ENCODE results near the gene B3GALT4. TPM values are rescaled to one million over a fixed set of nuclear protein-coding genes. Genes with fewer than 3 reads are reported as not detected.

The B3GALT4 gene
- total and polyA plus RNA-seq, 10 donors, result 11.5 to 31.6 (median 24.0) TPM

GRCh38 chr6:33294086-33294823, 17.3 kb downstream of the B3GALT4 start:
- 70 to 83% (median 76%) methylated on average over 10 of the region's 10 CpGs for WGBS, 5 donors
- DNase-seq, result no peak

GRCh38 chr6:33295621-33296369, 18.9 kb downstream of the B3GALT4 start:
- intact Hi-C loops (cut with DNase I; ENCODE audit: low total_unique reads), result no loop called here
- no peak overlapping the region for H3K4me3 ChIP-seq
- 77 to 93% (median 88%) methylated on average over 15 of the region's 15 CpGs for WGBS, 5 donors
- TF ChIP-seq POLR2A (IDR thresholded peaks at IDR 0.05), result no peak
- no peak for TF ChIP-seq CTCF (IDR thresholded peaks at IDR 0.05 in 8 of 11, conservative IDR thresholded peaks at IDR 0.05 in 3 of 11)
- no peak for TF ChIP-seq POLR2AphosphoS5 (IDR thresholded peaks at IDR 0.05)
- peaks cover 4 to 73% (median 58%) of the 10 kb centered on the region in 6 donors for H3K36me3 ChIP-seq
- no peaks in the 10 kb centered on the region for H3K9me3 ChIP-seq
- no peaks in the 10 kb centered on the region for H3K27me3 ChIP-seq (replicated peaks in 1 of 7)
- DNase-seq, result peak; percentile 78
- H3K4me1 ChIP-seq, result peaks cover 10 to 73% (median 46%) of the 10 kb centered on the region in 6 donors
- peak overlapping the region in 2 of 8 donors; percentile 94 to 99 for H3K27ac ChIP-seq

More at GRCh38 chr6:33294086-33294823, 17.3 kb downstream of the B3GALT4 start:
- intact Hi-C loops (cut with DNase I; ENCODE audit: low total_unique reads), result no loop called here
- Histone ChIP-seq H3K27me3 (replicated peaks in 1 of 7) (no peaks in the 10 kb centered on the region), H3K4me1 (peaks cover 14 to 72% (median 45%) of the 10 kb centered on the region in 6 donors), H3K4me3 (no peak overlapping the region), H3K9me3 (no peaks in the 10 kb centered on the region), H3K36me3 (peaks cover 4 to 71% (median 58%) of the 10 kb centered on the region in 6 donors), H3K27ac (peak overlapping the region in 2 of 8 donors; percentile 94 to 99)
- no peak for TF ChIP-seq POLR2A (IDR thresholded peaks at IDR 0.05)

- H3K27me3 ChIP-seq (replicated peaks in 1 of 7), result no peaks in the 10 kb centered on the region
- peak overlapping the region; percentile 66 to 88 (median 84) for H3K4me3 ChIP-seq
- WGBS, 5 donors, result 67 to 80% (median 71%) methylated on average over 12 of the region's 12 CpGs
- peaks cover 10 to 76% (median 50%) of the 10 kb centered on the region in 6 donors for H3K4me1 ChIP-seq
- H3K27ac ChIP-seq, result peak overlapping the region; percentile 94 to 99 (median 98)
- no peak for TF ChIP-seq CTCF (IDR thresholded peaks at IDR 0.05 in 8 of 11, conservative IDR thresholded peaks at IDR 0.05 in 3 of 11)
- TF ChIP-seq POLR2AphosphoS5 (IDR thresholded peaks at IDR 0.05), result no peak
- TF ChIP-seq POLR2A (IDR thresholded peaks at IDR 0.05), result no peak
- H3K9me3 ChIP-seq, result no peaks in the 10 kb centered on the region
- intact Hi-C loops (cut with DNase I; ENCODE audit: low total_unique reads), result no loop called here
- DNase-seq, result no peak
- H3K36me3 ChIP-seq, result peaks cover 0 to 73% (median 58%) of the 10 kb centered on the region in 6 donors
Observed at GRCh38 chr6:33296797-33297405, 20.0 kb downstream of the B3GALT4 start.

- DNase-seq, result peak; percentile 87
- H3K36me3 ChIP-seq, result peaks cover 0 to 73% (median 58%) of the 10 kb centered on the region in 6 donors
- H3K27ac ChIP-seq, result peak overlapping the region; percentile 94 to 99 (median 98)
- 7 to 15% (median 9%) methylated on average over 7 to 16 of the region's 16 CpGs for WGBS, 5 donors
- no peaks in the 10 kb centered on the region for H3K9me3 ChIP-seq
- H3K4me1 ChIP-seq, result peaks cover 10 to 81% (median 53%) of the 10 kb centered on the region in 6 donors
- TF ChIP-seq CTCF (IDR thresholded peaks at IDR 0.05 in 8 of 11, conservative IDR thresholded peaks at IDR 0.05 in 3 of 11), result no peak
- no peak for TF ChIP-seq POLR2AphosphoS5 (IDR thresholded peaks at IDR 0.05)
- peak overlapping the region; percentile 66 to 88 (median 84) for H3K4me3 ChIP-seq
- H3K27me3 ChIP-seq (replicated peaks in 1 of 7), result no peaks in the 10 kb centered on the region
- intact Hi-C loops (cut with DNase I; ENCODE audit: low total_unique reads), result no loop called here
Observed at GRCh38 chr6:33297406-33297955, 20.6 kb downstream of the B3GALT4 start.

All from spleen (tissue), 11 donors.